ENCODE measurements around the gene KIF1B.
"Not testable (repeated sequence)": the region's sequence is repeated elsewhere in the genome, so short reads cannot be mapped to it uniquely, and the experiment has no call there.

GRCh38 chr1:10251325-10252108 lies 41.1 kb downstream of the KIF1B start:
- TF ChIP-seq CTCF (IDR thresholded peaks at IDR 0.05); EZH2 (IDR thresholded peaks at IDR 0.05; ENCODE audit: borderline replicate concordance, insufficient read depth, low read depth, low read length, poor library complexity, severe bottlenecking): not testable (repeated sequence)

Data from B cell (primary cell).